Breast epithelium (tissue), 3 donors: ENCODE results near the gene NR1I3.

Experiments
- POLR2A ChIP-seq: fragments of 450-650 bp; IDR thresholded peaks from one replicate; pipeline ENCODE4 v1.6.1; 2016; ENCODE audit warnings: antibody characterized with exemption, mild to moderate bottlenecking, moderate library complexity
- POLR2AphosphoS5 ChIP-seq, 3 donors: sonication (generic); formaldehyde crosslinking; IDR thresholded peaks; one replicate each; pipeline ENCODE4 v1.6.1; 2017; ENCODE audit warnings: antibody characterized with exemption in 3 of 3
- TF ChIP-seq, protein P1 (sequence below), 3 donors: fragments of 450-650 bp; IDR thresholded peaks; one replicate each; pipeline ENCODE4 v1.5.1; 2016 to 2017; ENCODE audit warnings: antibody characterized with exemption in 3 of 3, mild to moderate bottlenecking in 3 of 3, moderate library complexity in 3 of 3

DNA sequence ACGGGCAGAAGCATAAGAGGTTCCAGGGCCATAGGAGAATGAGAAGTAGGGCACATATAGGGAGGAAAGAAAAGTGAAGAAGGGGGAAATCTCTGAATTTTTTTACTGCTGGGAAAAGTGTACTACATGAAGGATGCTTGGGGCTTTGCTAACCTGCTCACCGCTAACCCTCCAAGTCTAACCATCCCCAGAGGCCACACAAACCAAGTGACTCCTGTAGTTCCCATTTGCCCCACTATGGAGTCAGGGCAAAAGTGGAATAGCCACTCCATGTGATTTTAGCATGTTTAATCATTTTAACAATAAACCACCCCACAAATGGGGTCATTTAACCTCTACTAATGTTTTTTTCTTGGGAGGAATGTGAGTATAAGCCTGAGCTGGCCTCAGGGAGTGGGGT, 47.1 kb upstream of the NR1I3 start:
- TF ChIP-seq POLR2AphosphoS5 (IDR thresholded peaks at IDR 0.05) (no peak), POLR2A (no peak)
- TF ChIP-seq, protein P1, sequence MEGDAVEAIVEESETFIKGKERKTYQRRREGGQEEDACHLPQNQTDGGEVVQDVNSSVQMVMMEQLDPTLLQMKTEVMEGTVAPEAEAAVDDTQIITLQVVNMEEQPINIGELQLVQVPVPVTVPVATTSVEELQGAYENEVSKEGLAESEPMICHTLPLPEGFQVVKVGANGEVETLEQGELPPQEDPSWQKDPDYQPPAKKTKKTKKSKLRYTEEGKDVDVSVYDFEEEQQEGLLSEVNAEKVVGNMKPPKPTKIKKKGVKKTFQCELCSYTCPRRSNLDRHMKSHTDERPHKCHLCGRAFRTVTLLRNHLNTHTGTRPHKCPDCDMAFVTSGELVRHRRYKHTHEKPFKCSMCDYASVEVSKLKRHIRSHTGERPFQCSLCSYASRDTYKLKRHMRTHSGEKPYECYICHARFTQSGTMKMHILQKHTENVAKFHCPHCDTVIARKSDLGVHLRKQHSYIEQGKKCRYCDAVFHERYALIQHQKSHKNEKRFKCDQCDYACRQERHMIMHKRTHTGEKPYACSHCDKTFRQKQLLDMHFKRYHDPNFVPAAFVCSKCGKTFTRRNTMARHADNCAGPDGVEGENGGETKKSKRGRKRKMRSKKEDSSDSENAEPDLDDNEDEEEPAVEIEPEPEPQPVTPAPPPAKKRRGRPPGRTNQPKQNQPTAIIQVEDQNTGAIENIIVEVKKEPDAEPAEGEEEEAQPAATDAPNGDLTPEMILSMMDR (IDR thresholded peaks at IDR 0.05), result no peak
